K562 (cell line): ENCODE measurements around the gene MRM2. TPM values are rescaled to one million over a fixed set of nuclear protein-coding genes. Genes with fewer than 3 reads are reported as not detected.

Source experiments
- ATAC-seq: fragments of 200-7000 bp; cut with Tn5 transposase; 3 replicates; pipeline ENCODE4 v1.9.1; 2020; ENCODE audit warnings: moderate library complexity
- BruUV-seq: library from RNA; stranded (reverse); fragments of 400-500 nt; replicated peaks from 2 replicates; lab custom pipeline; 2021; lab: Mats Ljungman, UMichigan
- CTCF ChIA-PET: fragments of 300-600 bp; formaldehyde crosslinking; extraction: SDS; loops from one replicate; lab custom pipeline; 2021; ENCODE audit warnings: low intra/inter-chr PET ratio; lab: Yijun Ruan, JAX
- POLR2A ChIA-PET: fragments of 300-600, 350-650 bp; sonication (Branson Sonifier 250); formaldehyde crosslinking; extraction: SDS; loops from one replicate; lab custom pipeline; 2021; ENCODE audit warnings: antibody characterized with exemption, inconsistent platforms; lab: Yijun Ruan, JAX
- DNase-seq, 4 experiments: peaks; one replicate each; pipeline versions ENCODE4 v3.0.0 to v3.0.0-alpha.2; 2011 to 2018; ENCODE audit warnings: low spot score in 3 of 4, mixed read lengths in 3 of 4; ENCODE audit errors: extremely low read depth in 1 of 4
- FAIRE-seq: peaks from 2 replicates; lab custom pipeline; 2011; peaks lifted over from hg19 to GRCh38; lab: Jason Lieb, UNC
- H2AFZ ChIP-seq: 2 replicates; pipeline ENCODE4 v1.6.0; 2011; ENCODE audit warnings: low read depth, low read length, control low read depth, inconsistent platforms
- H3K27ac ChIP-seq: fragments of 200-600 bp; 3 replicates; pipeline ENCODE4 v1.8.0; 2011; ENCODE audit warnings: low read depth, mild to moderate bottlenecking, control low read depth, inconsistent platforms, low read length, moderate library complexity, mixed read lengths; ENCODE audit errors: extremely low read depth
- H3K27me3 ChIP-seq, 2 experiments: fragments of 300-600 bp in 1 of 2; 2 replicates in 1 of 2; 3 replicates in 1 of 2; pipeline versions ENCODE4 v1.6.0 to v1.8.0; 2011; ENCODE audit warnings: inconsistent platforms in 2 of 2, low read length in 2 of 2, mild to moderate bottlenecking in 1 of 2, mixed read lengths in 1 of 2, moderate library complexity in 1 of 2; ENCODE audit not compliant: control insufficient read depth in 2 of 2, insufficient read depth in 2 of 2
- H3K36me3 ChIP-seq: fragments of 300-600 bp; 3 replicates; pipeline ENCODE4 v1.8.0; 2011; ENCODE audit warnings: mild to moderate bottlenecking, low read length, inconsistent platforms; ENCODE audit not compliant: control insufficient read depth, insufficient read depth
- H3K4me1 ChIP-seq, 2 experiments: fragments of 200-600 bp in 1 of 2; replicated peaks in 1 of 2; 2 replicates in 1 of 2; 3 replicates in 1 of 2; pipeline versions ENCODE4 v1.5.1 to v1.8.0; 2011; ENCODE audit warnings: inconsistent platforms in 2 of 2, low read length in 2 of 2, mild to moderate bottlenecking in 1 of 2, mixed read lengths in 1 of 2, moderate library complexity in 1 of 2; ENCODE audit not compliant: control insufficient read depth in 2 of 2, insufficient read depth in 2 of 2
- H3K4me2 ChIP-seq: 2 replicates; pipeline ENCODE4 v1.6.1; 2011; ENCODE audit warnings: low read length, control low read depth, inconsistent platforms, mixed read lengths; ENCODE audit not compliant: insufficient read depth
- H3K4me3 ChIP-seq: fragments of 200-600 bp; sonication (generic), shearing (Covaris generic); 2 replicates; pipeline ENCODE4 v1.5.1; 2016; ENCODE audit warnings: control low read depth, inconsistent platforms
- H3K79me2 ChIP-seq: fragments of 200-600 bp; 3 replicates; pipeline ENCODE4 v1.8.0; 2011; ENCODE audit warnings: low read length, inconsistent platforms; ENCODE audit not compliant: control insufficient read depth, insufficient read depth
- H3K9ac ChIP-seq, 2 experiments: 2 replicates each; pipeline versions ENCODE4 v1.6.0 to v1.6.1; 2011; ENCODE audit warnings: low read depth in 2 of 2, low read length in 2 of 2, control low read depth in 1 of 2, inconsistent platforms in 1 of 2, mild to moderate bottlenecking in 1 of 2, mixed read lengths in 1 of 2; ENCODE audit not compliant: insufficient read depth in 1 of 2
- H3K9me1 ChIP-seq: one replicate; pipeline ENCODE4 v1.6.0; 2011; ENCODE audit warnings: inconsistent platforms, mild to moderate bottlenecking, low read length, moderate library complexity; ENCODE audit not compliant: control insufficient read depth, insufficient read depth
- H3K9me3 ChIP-seq: replicated peaks from 2 replicates; pipeline ENCODE4 v1.5.1; 2011; ENCODE audit warnings: low read depth, low read length, inconsistent platforms; ENCODE audit not compliant: control insufficient read depth, insufficient read depth
- H4K20me1 ChIP-seq: replicated peaks from 2 replicates; pipeline ENCODE4 v1.6.1; 2011; ENCODE audit warnings: low read length, inconsistent platforms, mixed read lengths; ENCODE audit not compliant: control insufficient read depth, insufficient read depth
- CTBP1 ChIP-seq: fragments of 450-650 bp; IDR thresholded peaks from 2 replicates; pipeline ENCODE4 v1.6.1; 2016; ENCODE audit warnings: borderline replicate concordance
- EGR1 ChIP-seq: fragments of 450-650 bp; conservative IDR thresholded peaks from 2 replicates; pipeline ENCODE4 v1.6.1; 2017; ENCODE audit warnings: mild to moderate bottlenecking
- EZH2 ChIP-seq: IDR thresholded peaks from 2 replicates; pipeline ENCODE4 v1.6.1; 2012; ENCODE audit warnings: low read depth, mild to moderate bottlenecking, inconsistent platforms, low read length, borderline replicate concordance
- KDM2B ChIP-seq: fragments of 250-450 bp; sonication (Bioruptor Pico); IDR thresholded peaks from 2 replicates; pipeline ENCODE4 v1.8.0; 2021; ENCODE audit warnings: mild to moderate bottlenecking, moderate library complexity
- MCM2 ChIP-seq: fragments of 450-650 bp; IDR thresholded peaks from 2 replicates; pipeline ENCODE4 v1.6.1; 2017; ENCODE audit warnings: low read depth, mild to moderate bottlenecking
- MCM3 ChIP-seq: fragments of 450-650 bp; IDR thresholded peaks from 2 replicates; pipeline ENCODE4 v1.6.1; 2016
- NFE2L1 ChIP-seq: fragments of 450-650 bp; IDR thresholded peaks from 2 replicates; pipeline ENCODE4 v1.6.1; 2016; ENCODE audit warnings: missing genetic modification characterization, low read depth, mild to moderate bottlenecking, missing compliant biosample characterization, moderate library complexity, borderline replicate concordance
- RBM34 ChIP-seq: fragments of 200-400 bp; formaldehyde crosslinking; IDR thresholded peaks from 2 replicates; pipeline ENCODE4 v1.6.1; 2018; ENCODE audit warnings: low read length, borderline replicate concordance; ENCODE audit not compliant: insufficient read depth
- RERE ChIP-seq: sonication (generic); formaldehyde crosslinking; IDR thresholded peaks from 2 replicates; pipeline ENCODE4 v1.8.0; 2023; ENCODE audit warnings: missing genetic modification reagents, mild to moderate bottlenecking, borderline replicate concordance
- RFX7 ChIP-seq: fragments of 250-450 bp; sonication (Bioruptor Pico); IDR thresholded peaks from 2 replicates; pipeline ENCODE4 v1.5.1; 2021; ENCODE audit warnings: mild to moderate bottlenecking
- ZNF184 ChIP-seq: sonication (generic); formaldehyde crosslinking; IDR thresholded peaks from 2 replicates; pipeline ENCODE4 v1.5.0; 2020; ENCODE audit warnings: missing genetic modification reagents
- WGBS: fragments of 100-300 bp; shearing (Covaris generic); methylation state at CpG from one replicate; pipeline ENCODE4 v1.1.6; 2016; ENCODE audit warnings: low coverage, mixed read lengths; ENCODE audit not compliant: insufficient coverage; ENCODE audit errors: missing lambda C conversion rate; 5-methylcytosine and 5-hydroxymethylcytosine counted together
- in situ Hi-C: fragments of 300-500 bp; cut with MboI; formaldehyde crosslinking; loops from 4 replicates; pipeline ENCODE4 v1.15.0; 2018; ENCODE audit warnings: inconsistent platforms, mixed read lengths
- intact Hi-C: fragments of 100-400 bp; cut with micrococcal nuclease; formaldehyde crosslinking; loops from 2 replicates; pipeline ENCODE4 v1.14.2; 2022
- polyA plus RNA-seq, 8 experiments: library from polyadenylated mRNA; depleted of rRNA in 4 of 8; stranded (reverse) in 5 of 8; unstranded in 3 of 8; fragments of >200 nt; fragmentation: Nextera tagmentation in 2 of 8; fragmentation: Illumina TruSeq in 1 of 8; extraction: Ambion mirVana in 2 of 8; extraction: Trizol in 1 of 8; gene quantifications; 2 replicates each; pipeline versions ENCODE4 v1.2.1 to v1.2.3, GENCODE V29; 2011 to 2014; ENCODE audit warnings: inconsistent platforms in 1 of 8, missing spikeins in 1 of 8
- total RNA-seq, 7 experiments: library from RNA; depleted of rRNA in 6 of 7; stranded (reverse); fragments of >200 nt in 6 of 7; fragmentation: Illumina TruSeq in 2 of 7; extraction: Trizol in 2 of 7; gene quantifications; 2 replicates each; pipeline versions ENCODE4 v1.2.1 to v1.2.3, GENCODE V29; 2011 to 2021; ENCODE audit warnings: low replicate concordance in 1 of 7
- TF ChIP-seq, protein P1 (sequence below): sonication (generic); formaldehyde crosslinking; IDR thresholded peaks from 2 replicates; pipeline ENCODE4 v1.8.1; 2023; ENCODE audit warnings: mild to moderate bottlenecking, missing genetic modification reagents, moderate library complexity
- TF ChIP-seq, protein P2 (sequence below): sonication (generic); formaldehyde crosslinking; IDR thresholded peaks from 2 replicates; pipeline ENCODE4 v1.8.0; 2022; ENCODE audit warnings: missing genetic modification reagents, mild to moderate bottlenecking, moderate library complexity, borderline replicate concordance

Gene MRM2
- total and polyA plus RNA-seq, 9 of the 15 experiments (the other 6 are each of a cell fraction or from before 2014, with no cell fraction given): 32.4 to 116 (median 50.5) TPM

- Histone ChIP-seq H3K4me2 (no peak overlapping the region), H3K4me3 (no peak overlapping the region), H3K9me3 (no peaks in the 10 kb centered on the region), H3K36me3 (peaks cover 38% of the 10 kb centered on the region; the same call in 2 of the 3 replicates), H2AFZ (no peak overlapping the region), H4K20me1 (no peaks in the 10 kb centered on the region; the same call in 1 of the 2 replicates), H3K9ac (no peak overlapping the region), H3K79me2 (no peaks in the 10 kb centered on the region), H3K4me1 (peaks cover 0 to 17% of the 10 kb centered on the region in 2 experiments; a peak in 2 of 5 replicates), H3K9me1 (no peaks in the 10 kb centered on the region), H3K27ac (no peak overlapping the region), H3K27me3 (no peaks in the 10 kb centered on the region)
- DNase-seq (no peak), ATAC-seq (no peak), FAIRE-seq (peak; percentile 37)
- ChIA-PET POLR2A (no interaction called here), CTCF (no interaction called here)
- BruUV-seq: no TSS peak
- intact Hi-C loops: no loop called here
- in situ Hi-C loops: no loop called here
- 81% methylated on average over 7 of the region's 9 CpGs for WGBS
- TF ChIP-seq RFX7 (CRISPR knock-in tag) (no peak), MCM3 (no peak), EGR1 (no peak), RBM34 (no peak), CTBP1 (no peak), KDM2B (CRISPR knock-in tag) (no peak), RERE (CRISPR knock-in tag) (no peak), ZNF184 (CRISPR knock-in tag) (no peak), NFE2L1 (no peak), MCM2 (no peak), EZH2 (no peak)
- TF ChIP-seq, protein P1, sequence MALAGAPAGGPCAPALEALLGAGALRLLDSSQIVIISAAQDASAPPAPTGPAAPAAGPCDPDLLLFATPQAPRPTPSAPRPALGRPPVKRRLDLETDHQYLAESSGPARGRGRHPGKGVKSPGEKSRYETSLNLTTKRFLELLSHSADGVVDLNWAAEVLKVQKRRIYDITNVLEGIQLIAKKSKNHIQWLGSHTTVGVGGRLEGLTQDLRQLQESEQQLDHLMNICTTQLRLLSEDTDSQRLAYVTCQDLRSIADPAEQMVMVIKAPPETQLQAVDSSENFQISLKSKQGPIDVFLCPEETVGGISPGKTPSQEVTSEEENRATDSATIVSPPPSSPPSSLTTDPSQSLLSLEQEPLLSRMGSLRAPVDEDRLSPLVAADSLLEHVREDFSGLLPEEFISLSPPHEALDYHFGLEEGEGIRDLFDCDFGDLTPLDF: no peak
- TF ChIP-seq, protein P2, sequence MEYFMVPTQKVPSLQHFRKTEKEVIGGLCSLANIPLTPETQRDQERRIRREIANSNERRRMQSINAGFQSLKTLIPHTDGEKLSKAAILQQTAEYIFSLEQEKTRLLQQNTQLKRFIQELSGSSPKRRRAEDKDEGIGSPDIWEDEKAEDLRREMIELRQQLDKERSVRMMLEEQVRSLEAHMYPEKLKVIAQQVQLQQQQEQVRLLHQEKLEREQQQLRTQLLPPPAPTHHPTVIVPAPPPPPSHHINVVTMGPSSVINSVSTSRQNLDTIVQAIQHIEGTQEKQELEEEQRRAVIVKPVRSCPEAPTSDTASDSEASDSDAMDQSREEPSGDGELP: no peak
Observed at GRCh38 chr7:2272031-2272430, 30.0 kb upstream of the MRM2 start.
